HG03378 (cell line): ENCODE measurements around the gene MBNL1.

Experiments used
- ATAC-seq: cut with Tn5 transposase; IDR thresholded peaks from one replicate; pipeline ENCODE4 v1.9.1; 2021; ENCODE audit warnings: mild to moderate bottlenecking, moderate library complexity; ENCODE audit not compliant: unreplicated experiment

The MBNL1 gene

GRCh38 chr3:152252755-152253154, 16.0 kb upstream of the MBNL1 start:
- ATAC-seq: no peak

DNA sequence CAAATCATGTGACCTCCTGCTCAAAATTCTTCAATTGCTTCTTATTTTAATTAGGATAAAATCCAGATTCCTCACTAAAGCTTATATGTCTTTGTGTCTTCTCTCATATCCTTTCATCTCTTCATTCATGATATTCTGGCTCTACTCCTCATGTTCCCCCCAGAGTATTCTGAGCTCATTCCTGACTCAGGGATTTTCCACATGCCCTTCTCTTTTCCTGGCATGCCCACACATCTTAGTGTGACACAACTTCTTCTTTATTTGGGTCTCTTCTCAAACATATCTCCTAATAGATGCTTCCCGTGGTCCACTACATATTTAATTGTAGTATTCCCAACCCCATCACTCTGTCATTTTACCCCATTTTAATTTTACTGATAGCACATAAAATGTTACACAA, 15.2 kb upstream of the MBNL1 start:
- ATAC-seq: no peak

- ATAC-seq: peak; percentile 28
Observed at GRCh38 chr3:152254041-152254440, 14.7 kb upstream of the MBNL1 start.

DNA sequence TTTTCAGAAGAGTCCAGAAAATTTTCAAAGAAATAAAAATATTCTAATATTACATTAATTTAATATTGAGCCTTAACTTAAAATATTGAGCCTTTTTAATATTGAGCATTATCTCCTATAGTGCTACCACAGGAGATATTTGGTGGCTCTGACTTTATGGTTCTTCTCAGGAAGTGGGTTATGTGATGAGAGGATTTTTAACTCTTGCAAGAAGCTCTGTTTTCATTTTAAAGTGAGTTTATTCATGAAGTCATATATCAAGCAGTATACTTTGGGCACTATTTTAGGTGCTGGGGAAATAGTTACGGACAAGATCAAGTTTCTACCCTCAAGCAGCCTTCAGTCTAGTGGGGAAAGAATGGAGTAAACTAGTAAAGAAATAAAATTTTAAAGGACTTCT, 13.4 kb upstream of the MBNL1 start:
- no peak for ATAC-seq

DNA sequence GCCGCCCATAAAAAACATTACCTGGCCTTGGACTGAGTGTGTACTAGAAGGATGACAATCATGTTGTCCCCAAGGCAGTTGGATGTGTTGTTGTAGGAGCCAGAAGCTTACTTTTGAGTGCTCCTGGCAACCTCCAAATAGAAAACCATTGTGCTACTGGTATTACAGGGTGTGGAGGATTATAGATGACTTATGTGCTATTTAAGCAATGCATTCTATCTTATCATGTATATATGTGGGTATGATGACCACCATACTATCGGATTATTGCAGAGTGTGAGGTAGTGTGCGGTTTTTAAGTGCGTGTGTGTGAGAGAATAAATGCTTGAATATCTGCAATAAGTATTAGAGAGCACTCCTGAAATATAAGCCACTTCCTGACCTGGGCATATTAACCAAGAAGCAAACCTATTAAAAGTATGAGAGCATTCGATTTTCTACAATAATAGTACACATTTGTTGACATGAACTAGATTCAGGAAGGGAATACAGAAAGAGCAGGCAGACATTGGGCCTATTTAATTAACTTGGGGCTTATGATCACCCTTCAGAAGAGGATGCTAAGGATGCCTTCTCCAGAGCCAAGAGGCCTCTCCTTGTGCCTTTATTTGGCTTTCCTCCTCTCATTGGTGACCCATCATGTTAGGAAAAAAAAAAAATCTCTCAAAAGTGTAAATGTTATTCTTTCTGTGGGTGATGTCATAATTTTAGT, 11.7 kb upstream of the MBNL1 start:
- ATAC-seq: no peak

DNA sequence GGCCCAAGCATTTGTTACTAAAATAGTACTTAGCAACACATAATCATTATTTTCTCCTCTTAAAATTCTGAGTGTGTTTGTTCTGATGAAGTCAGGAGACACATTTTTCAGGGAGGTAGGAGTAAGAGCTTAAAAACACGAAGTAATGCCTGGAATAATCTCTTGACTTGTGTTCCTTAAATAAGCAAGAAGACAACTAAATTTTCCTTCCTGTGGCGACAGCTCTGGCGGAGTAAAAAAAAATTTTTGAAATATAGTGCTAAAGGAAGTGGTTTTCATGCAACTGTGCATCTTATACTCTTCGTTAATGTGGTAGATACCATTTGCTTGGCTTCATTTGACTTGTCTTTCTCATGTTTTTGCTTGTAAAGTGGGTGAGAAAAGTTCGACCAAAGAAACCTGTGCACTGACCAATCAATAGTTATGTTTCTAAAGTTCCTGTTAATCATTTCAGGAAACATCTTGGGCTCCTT, 11.1 kb upstream of the MBNL1 start:
- ATAC-seq: peak; percentile 79

DNA sequence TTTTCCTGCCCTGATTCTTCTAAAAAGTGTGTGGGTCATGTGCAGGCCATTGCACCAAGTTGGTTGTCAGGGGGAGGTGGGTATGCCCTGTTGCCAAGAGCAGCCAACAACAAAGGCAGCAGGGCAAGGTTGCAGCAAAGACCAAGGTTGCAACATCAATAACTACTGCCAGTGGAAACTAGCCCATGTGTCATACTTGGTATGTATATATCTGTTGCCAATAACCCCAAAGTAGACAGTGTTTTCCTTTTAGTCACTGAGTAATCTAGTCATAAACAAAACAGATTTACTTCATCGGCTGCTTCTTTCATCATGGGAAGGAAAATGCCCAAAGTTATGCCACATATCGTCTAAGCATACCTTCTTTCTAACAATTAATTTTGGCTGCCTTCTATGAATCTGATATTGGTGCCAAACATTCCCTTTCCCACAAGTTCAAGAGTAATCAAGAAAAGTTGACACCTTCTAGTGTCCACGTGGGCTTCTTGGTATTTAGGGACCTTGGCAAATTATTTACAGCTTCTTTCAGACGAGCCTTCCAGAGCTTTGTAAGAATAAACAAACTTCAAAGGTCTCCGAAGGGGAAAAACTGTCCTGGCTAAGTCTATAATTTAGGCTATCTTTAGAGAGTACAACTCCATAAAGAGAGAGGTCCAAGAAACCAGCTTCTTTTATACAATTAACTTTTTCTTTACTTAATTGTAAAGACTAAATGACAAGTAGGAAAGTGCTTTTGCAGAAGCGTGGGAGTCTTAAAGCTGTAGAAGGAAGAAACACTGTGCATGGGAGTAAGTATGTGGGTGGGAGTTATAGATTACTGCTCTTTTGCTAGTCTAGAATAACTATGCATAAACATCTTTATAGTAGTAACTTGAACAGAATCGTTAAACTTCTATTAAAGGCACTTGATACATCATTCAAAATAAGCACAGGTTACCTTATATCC, 10.0 kb upstream of the MBNL1 start:
- ATAC-seq: peak; percentile 40

GRCh38 chr3:152259468-152259867, 9.3 kb upstream of the MBNL1 start:
- ATAC-seq: no peak

- ATAC-seq: no peak
Observed at GRCh38 chr3:152260026-152260425, 8.7 kb upstream of the MBNL1 start.

DNA sequence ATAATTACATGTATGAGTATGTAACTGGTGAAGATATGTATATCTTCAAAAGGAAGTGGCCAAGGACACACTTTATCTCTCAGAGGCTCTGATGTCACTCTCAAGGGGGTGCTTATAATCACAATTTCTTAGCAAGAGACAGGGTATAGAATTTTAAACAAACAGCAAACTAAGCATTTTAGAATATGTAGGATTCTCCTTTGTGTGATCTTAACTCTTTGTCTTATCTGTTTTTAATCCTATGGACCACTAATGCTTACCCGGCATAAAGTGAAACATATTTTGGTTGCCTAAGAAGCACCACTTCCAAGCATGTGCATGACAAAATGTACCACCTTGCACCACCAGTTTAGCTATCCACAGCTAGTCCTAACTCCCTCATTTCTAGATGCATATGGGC, 8.2 kb upstream of the MBNL1 start:
- ATAC-seq: no peak

- no peak for ATAC-seq
Observed at GRCh38 chr3:152261329-152261728, 7.4 kb upstream of the MBNL1 start.

GRCh38 chr3:152263711-152264110, 5.0 kb upstream of the MBNL1 start:
- ATAC-seq: no peak

DNA sequence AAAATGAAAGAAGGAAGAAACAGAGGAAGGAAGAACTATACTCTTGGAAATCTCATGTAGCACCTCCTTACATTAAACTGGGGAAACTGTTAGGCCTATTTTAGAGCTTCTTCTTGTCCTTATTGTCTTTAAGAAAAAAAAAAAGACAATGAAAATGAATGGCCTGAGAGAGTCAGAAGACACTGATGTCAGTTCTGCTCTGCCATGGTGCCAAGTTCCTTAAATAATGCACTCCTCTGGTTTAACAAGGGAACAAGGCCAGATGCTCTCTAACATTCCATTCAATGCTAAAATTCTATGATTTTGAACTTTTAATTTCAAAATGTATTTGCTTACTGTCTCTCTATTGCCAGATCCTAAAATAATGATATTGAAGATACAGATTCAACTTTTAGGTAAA, 4.4 kb upstream of the MBNL1 start:
- no peak for ATAC-seq

GRCh38 chr3:152266221-152266995, 2.3 kb upstream of the MBNL1 start:
- no peak for ATAC-seq

DNA sequence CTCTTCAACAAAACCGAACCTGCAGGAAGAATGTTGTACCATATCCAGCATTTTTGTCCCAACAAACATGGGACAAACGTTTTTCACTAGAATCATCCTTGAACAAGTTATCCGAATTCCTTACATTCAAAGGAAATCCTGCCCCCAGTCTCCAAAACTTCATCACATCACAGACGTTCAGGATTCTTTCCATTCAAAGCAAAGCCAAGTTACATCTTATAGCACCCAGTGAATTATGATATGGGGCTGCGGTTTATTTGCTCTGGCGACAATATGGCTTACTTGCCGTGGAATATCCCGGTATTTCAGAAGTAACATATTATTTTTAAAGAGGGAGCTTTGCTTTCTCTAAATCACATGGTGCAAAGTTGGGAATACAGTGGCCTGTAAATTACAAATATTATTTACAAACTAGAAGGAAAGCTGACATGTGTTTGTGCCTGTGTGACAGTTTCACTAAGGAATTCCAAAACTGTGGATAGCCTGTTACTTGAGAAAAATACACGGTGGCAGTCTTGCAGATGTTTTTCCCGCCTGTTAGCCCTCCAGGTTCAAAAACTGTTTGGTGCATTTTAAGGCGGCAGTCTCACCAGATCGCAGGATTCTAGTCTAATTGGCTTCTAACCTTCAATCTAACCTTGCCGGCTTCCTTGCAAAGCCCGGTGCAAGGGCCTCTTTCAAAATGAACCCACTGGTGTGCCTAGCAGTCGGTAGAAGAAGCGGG, 736 bp upstream of the MBNL1 start:
- ATAC-seq: no peak

GRCh38 chr3:152269056-152269830, 514 bp downstream of the MBNL1 start:
- ATAC-seq: peak; percentile 8

- no peak for ATAC-seq
Observed at GRCh38 chr3:152269831-152270734, 1.4 kb downstream of the MBNL1 start.

DNA sequence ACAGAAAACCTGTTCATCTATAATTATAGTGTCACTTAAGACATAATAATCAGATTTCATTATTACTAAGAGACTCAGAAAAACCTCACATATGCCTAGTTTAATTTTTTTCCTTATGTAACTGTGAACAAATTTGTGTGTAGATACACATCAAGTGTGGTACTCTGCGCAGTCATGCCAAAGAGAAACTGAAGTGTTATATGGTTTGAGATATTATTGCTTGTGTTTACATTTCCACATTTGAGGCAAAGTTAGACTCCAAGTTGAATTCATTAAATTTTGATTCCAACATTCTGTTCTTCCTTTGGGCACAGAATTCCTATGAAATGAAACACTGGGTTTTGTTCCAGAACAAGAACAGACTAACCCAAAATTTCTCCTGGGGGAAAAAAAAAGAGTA, 2.2 kb downstream of the MBNL1 start:
- no peak for ATAC-seq
